ENCODE data around the gene PKIG. TPM values are rescaled to one million over a fixed set of nuclear protein-coding genes. Genes with fewer than 3 reads are reported as not detected.

PKIG gene
- total and polyA plus RNA-seq, 9 of the 15 experiments (the other 6 are each of a cell fraction or from before 2014, with no cell fraction given) = 0.13 to 7.0 (median 4.7) TPM

DNA sequence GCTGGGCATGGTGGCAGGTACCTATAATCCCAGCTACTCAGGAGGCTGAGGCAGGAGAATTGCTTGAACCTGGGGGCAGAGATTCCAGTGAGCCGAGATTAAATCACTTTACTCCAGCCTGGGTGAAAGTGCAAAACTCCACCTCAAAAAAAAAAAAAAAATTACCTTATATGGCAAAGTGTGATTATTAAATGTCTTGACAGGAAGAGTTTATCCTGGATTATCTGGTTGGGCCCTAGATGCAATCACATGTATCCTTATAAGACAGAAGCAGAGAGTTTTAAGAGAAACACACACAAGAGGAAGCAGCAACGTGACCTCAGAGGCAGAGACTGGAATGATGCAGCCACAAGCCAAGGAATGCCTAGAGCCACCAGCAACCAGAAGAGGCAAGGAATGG is 58.1 kb downstream of the PKIG start (continued):
- no peak for TF ChIP-seq XRCC5 (IDR thresholded peaks at IDR 0.05; ENCODE audit: low read depth, low read length)

DNA sequence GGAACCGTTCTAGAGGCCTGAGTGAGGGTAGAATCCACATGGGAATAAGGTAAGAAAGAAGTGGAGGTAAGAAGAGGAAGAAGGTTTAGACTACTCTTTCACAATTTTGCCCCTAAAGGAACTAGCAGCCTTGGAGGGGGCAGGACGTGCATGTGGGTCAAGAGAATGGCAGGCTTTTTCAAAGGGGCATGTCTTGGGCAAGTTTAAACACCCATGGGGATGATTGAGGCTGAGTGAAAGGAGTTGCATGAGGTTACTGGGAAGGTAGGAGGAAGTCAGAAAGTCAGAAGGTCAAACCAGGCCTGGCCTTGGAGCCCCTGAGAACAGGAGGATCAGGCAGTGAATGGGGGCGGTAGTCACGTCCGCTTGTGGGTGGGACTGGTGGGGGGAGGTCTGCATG is 58.9 kb downstream of the PKIG start:
- Histone ChIP-seq H4K20me1 (replicated peaks; ENCODE audit: control insufficient read depth, insufficient read depth, low read length) (no peaks in the 10 kb centered on the region; the same call in 1 of the 2 replicates), H3K9me1 (ENCODE audit: control insufficient read depth, insufficient read depth, low read length) (no peaks in the 10 kb centered on the region), H3K4me2 (ENCODE audit: insufficient read depth, low read length) (no peak overlapping the region), H3K9me3 (replicated peaks; ENCODE audit: control insufficient read depth, insufficient read depth, low read depth, low read length) (no peaks in the 10 kb centered on the region), H3K4me3 (no peak overlapping the region), H3K4me1 (replicated peaks in 1 of 2; ENCODE audit: control insufficient read depth in 2 of 2, insufficient read depth in 2 of 2, low read length in 2 of 2) (peaks cover 12 to 16% of the 10 kb centered on the region in 2 experiments), H3K9ac (ENCODE audit: insufficient read depth in 1 of 2, low read depth in 2 of 2, low read length in 2 of 2) (no peak overlapping the region), H3K27me3 (ENCODE audit: control insufficient read depth in 2 of 2, insufficient read depth in 2 of 2, low read length in 2 of 2) (no peaks in the 10 kb centered on the region), H2AFZ (ENCODE audit: low read depth, low read length) (no peak overlapping the region), H3K79me2 (ENCODE audit: control insufficient read depth, insufficient read depth, low read length) (no peaks in the 10 kb centered on the region), H3K27ac (ENCODE audit: extremely low read depth, low read depth, low read length) (no peak overlapping the region), H3K36me3 (ENCODE audit: control insufficient read depth, insufficient read depth, low read length) (no peaks in the 10 kb centered on the region)
- no peak for DNase-seq (ENCODE audit: extremely low read depth in 1 of 4, low spot score in 3 of 4)
- no peak for ATAC-seq
- no TSS peak for BruUV-seq (replicated peaks)
- intact Hi-C loops (cut with micrococcal nuclease) = no loop called here
- WGBS (ENCODE audit: insufficient coverage, low coverage, missing lambda C conversion rate) = 68% methylated on average over 4 of the region's 5 CpGs
- FAIRE-seq = no peak
- TF ChIP-seq XRCC5 (IDR thresholded peaks at IDR 0.05; ENCODE audit: low read depth, low read length) (no peak), CC2D1A (IDR thresholded peaks at IDR 0.05) (no peak), SOX6 (IDR thresholded peaks at IDR 0.05) (no peak), ZNF696 (CRISPR knock-in tag; conservative IDR thresholded peaks at IDR 0.05) (no peak), ZNF146 (CRISPR knock-in tag; IDR thresholded peaks at IDR 0.05; ENCODE audit: unreplicated experiment) (no peak)
- TF ChIP-seq, protein P1, sequence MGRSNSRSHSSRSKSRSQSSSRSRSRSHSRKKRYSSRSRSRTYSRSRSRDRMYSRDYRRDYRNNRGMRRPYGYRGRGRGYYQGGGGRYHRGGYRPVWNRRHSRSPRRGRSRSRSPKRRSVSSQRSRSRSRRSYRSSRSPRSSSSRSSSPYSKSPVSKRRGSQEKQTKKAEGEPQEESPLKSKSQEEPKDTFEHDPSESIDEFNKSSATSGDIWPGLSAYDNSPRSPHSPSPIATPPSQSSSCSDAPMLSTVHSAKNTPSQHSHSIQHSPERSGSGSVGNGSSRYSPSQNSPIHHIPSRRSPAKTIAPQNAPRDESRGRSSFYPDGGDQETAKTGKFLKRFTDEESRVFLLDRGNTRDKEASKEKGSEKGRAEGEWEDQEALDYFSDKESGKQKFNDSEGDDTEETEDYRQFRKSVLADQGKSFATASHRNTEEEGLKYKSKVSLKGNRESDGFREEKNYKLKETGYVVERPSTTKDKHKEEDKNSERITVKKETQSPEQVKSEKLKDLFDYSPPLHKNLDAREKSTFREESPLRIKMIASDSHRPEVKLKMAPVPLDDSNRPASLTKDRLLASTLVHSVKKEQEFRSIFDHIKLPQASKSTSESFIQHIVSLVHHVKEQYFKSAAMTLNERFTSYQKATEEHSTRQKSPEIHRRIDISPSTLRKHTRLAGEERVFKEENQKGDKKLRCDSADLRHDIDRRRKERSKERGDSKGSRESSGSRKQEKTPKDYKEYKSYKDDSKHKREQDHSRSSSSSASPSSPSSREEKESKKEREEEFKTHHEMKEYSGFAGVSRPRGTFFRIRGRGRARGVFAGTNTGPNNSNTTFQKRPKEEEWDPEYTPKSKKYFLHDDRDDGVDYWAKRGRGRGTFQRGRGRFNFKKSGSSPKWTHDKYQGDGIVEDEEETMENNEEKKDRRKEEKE (IDR thresholded peaks at IDR 0.05; ENCODE audit: borderline replicate concordance in 1 of 2, control insufficient read depth in 1 of 2, low read depth in 2 of 2, low read length in 1 of 2) = no peak
- ChIA-PET CTCF (ENCODE audit: low intra/inter-chr PET ratio) (no interaction called here), POLR2A (no interaction called here)
- in situ Hi-C loops (cut with MboI) = no loop called here

All from K562 (cell line).